HTR-8/SVneo (cell line): ENCODE data around the gene ICOS.

Source experiments
- DNase-seq: peaks from one replicate; pipeline ENCODE4 v3.0.0; 2011; ENCODE audit warnings: low spot score, mixed read lengths; ENCODE audit not compliant: insufficient read length
- FAIRE-seq: peaks from 2 replicates; lab custom pipeline; 2011; peaks lifted over from hg19 to GRCh38; lab: Jason Lieb, UNC

Gene ICOS

DNA sequence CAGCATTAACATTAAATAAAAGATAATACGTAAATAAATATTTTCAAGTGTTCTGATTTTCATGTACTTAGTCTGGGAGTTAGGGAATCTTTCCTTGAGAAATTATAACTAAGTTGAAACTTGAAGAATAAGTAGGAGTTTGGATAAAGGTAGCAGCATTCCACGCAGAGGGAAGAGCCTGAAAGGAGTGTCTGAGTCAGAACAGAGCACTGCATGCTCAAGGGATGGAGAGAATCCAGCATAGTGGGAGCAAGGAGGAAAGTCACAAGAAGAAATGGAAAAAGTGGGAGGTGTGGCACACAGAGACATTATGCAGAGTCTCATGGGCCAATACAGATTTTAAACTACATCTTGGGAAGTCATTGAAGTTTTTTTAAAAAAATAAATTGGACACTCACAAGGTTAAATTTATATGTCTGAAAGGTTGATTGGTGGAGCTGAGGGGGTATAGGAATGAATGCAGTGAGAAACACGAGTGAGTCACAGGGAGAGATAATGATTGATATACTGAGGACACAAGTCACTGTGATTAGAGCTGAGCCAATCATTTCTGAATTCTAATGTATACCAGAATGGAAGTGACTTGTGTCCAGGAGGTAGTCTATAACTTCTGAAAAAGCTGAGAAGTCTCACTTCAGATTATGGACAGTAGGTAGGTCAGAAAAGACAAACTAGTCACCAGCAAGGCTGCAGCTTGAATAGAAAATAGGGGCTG lies 66.9 kb downstream of the ICOS start:
- FAIRE-seq (no peak), DNase-seq (no peak)

DNA sequence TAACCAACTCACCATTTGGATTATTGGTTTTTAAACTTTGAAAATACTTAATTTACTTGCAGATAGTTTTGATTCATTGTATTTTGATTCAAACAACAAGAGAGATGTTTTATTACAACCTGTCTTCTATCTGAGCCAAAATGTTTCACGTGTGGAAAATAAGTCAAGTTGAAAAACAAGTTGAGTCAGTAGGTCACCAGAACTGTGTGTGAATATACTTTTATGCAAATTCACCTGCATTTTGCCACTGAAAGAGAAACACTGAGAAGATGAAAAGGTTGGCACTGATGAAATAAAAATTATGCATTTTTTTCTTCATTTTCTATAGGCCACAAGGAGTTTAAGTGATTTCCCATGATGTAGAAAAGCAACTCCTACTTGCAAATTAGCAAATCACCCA lies 68.3 kb downstream of the ICOS start:
- DNase-seq, result no peak
- FAIRE-seq, result no peak

DNA sequence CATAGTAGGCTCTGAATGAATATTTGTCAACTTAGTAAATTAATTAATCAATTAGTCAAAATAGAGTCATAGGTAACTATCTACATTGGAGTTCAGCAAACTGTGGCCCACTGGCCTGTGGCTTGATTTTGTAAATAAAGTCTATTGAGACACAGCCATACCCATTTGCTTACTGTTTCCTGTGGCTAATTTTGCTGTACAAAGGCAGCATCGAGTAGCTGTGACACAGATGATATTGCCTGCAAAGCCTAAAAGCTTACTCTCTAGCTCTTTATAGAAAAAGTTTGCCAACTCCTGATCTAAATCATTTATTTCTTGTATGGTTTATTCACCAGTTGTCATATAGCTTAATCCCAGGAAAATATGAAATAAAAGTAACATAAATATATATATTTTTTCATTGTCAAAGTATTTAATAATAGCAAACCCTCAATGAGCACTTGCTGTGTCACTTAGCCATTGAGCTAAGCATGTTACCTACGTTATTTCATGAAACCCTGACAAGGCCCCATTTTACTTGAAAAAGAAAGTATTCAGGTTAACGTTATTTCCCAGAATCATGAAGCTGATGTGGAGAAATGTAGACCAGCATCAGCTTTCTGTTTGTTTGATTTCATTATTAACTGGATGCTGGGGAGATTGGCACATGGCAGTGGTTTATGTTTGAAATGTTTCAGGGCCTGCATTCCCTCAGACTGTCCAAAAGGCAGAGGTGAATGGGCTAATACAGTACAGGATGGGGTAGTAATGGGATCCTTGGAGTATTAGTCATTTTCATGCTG lies 69.6 kb downstream of the ICOS start:
- FAIRE-seq, result no peak
- no peak for DNase-seq

DNA sequence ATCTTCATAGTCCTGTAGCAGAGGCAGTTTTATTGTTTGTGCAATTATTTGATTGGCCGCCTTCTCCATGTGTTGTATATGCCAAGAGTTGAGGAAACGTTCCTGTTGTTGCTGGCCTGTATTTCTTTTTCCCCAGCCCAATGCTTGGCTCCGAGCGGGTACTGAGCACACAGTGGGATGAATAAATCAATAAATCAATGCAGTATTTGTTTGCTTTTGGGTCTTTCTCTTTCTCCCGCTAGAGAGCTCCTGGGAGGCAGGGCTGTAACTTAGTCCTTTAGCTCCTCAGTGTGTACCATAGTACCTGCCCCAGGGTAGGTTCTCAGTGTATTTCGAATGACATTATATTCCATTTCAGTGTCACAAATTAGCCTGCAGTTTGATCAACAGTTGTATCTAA lies 71.8 kb downstream of the ICOS start:
- no peak for FAIRE-seq

DNA sequence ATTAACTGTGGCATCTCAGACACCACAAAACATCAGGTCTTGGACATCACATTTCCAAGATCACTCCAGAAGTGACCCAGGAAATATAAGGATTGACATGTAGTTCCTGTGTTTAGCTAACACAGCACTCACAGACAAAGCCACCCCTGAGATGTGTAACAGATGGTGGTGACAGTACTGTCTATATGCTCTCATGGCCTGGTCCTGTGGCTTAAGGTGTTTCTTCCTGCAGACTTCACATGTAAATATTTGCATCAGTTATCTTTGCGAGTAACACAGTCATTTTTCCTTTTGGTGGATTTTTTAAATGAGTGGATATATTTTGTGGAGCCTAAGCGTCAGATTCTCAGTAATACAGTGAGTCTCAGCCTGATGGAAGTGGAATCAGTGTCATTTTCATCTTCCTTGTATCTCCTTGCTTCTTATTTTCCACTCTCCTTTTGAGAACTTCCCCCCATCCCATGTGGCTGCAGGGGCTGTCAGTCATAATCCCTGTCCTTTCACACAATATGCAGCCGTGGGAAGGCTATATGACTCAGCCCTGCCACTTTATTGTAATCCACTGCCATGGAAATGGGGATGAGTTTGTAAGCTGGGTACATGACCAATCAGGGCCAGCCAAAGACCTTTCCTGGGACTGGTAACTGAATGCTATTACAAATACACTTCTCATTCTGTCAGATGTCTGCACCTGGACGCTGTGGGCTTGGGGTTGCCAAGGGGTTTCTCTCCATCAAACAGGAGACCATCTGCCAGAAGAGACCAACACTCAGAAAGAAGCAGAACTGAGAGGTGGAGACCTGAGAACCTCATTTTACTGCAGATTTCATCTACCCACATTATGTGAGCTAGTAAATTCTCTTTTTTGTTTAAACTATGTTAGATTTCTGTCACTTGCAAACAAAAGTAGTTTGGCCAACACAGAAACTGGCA lies 74.3 kb downstream of the ICOS start:
- FAIRE-seq, result no peak
- no peak for DNase-seq

More for the DNA sequence above, 71.8 kb downstream of the ICOS start:
- DNase-seq, result no peak
